NCI-H524 treated with DMSO at 0.1 percent for 48 hours (cell line): ENCODE data around the gene GRK5.

ENCODE experiments used
- DNase-seq: peaks from one replicate; lab custom pipeline; 2025; lab: John Stamatoyannopoulos, UW

Gene GRK5

GRCh38 chr10:119299531-119299930 lies 92.2 kb downstream of the GRK5 start:
- DNase-seq: no peak

GRCh38 chr10:119301397-119301796 lies 94.0 kb downstream of the GRK5 start:
- DNase-seq: no peak

GRCh38 chr10:119302172-119302571 lies 94.8 kb downstream of the GRK5 start:
- DNase-seq: no peak

- no peak for DNase-seq
Measured at GRCh38 chr10:119302591-119303253, 95.4 kb downstream of the GRK5 start.

GRCh38 chr10:119303886-119304285 lies 96.5 kb downstream of the GRK5 start:
- DNase-seq: no peak

- DNase-seq: no peak
Measured at GRCh38 chr10:119304541-119304940, 97.2 kb downstream of the GRK5 start.

GRCh38 chr10:119305860-119306513 lies 98.6 kb downstream of the GRK5 start:
- DNase-seq: no peak

GRCh38 chr10:119306514-119306951 lies 99.2 kb downstream of the GRK5 start:
- no peak for DNase-seq

GRCh38 chr10:119306986-119307392 lies 99.6 kb downstream of the GRK5 start:
- no peak for DNase-seq

GRCh38 chr10:119308089-119308488 lies 100.7 kb downstream of the GRK5 start:
- no peak for DNase-seq

GRCh38 chr10:119308551-119309422 lies 101.4 kb downstream of the GRK5 start:
- DNase-seq: no peak

GRCh38 chr10:119309423-119309770 lies 102.0 kb downstream of the GRK5 start:
- DNase-seq: no peak

- DNase-seq: no peak
Measured at GRCh38 chr10:119310806-119311205, 103.4 kb downstream of the GRK5 start.

- DNase-seq: no peak
Measured at GRCh38 chr10:119312241-119312640, 104.9 kb downstream of the GRK5 start.

GRCh38 chr10:119313024-119313423 lies 105.7 kb downstream of the GRK5 start:
- DNase-seq: no peak

- no peak for DNase-seq
Measured at GRCh38 chr10:119313644-119314043, 106.3 kb downstream of the GRK5 start.

GRCh38 chr10:119314061-119314460 lies 106.7 kb downstream of the GRK5 start:
- no peak for DNase-seq

GRCh38 chr10:119314486-119314885 lies 107.1 kb downstream of the GRK5 start:
- DNase-seq: no peak

GRCh38 chr10:119315128-119316001 lies 108.0 kb downstream of the GRK5 start:
- no peak for DNase-seq

GRCh38 chr10:119316002-119316358 lies 108.6 kb downstream of the GRK5 start:
- no peak for DNase-seq

- no peak for DNase-seq
Measured at GRCh38 chr10:119316729-119317097, 109.3 kb downstream of the GRK5 start.
